ENCODE results near the gene NKAIN1.

DNA sequence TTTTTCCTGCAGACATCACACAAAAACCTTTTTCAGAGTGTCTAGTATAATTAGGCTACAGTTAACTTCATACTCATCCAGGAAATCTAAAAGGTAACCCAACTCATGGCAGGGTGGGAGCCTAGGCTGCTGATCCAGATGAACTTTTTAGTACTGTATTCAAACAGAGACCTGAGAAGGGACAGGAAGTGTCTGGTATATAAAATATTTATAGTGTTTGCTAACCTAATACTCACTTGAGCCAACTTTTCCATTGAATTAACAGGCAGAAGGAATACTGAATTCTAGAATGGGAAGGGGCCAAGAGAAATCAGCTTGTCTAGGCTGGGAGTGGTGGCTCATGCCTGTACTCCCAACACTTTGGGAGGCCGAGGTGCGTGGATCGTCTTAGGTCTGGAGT, 22.2 kb upstream of the NKAIN1 start:
- TF ChIP-seq, protein P1, sequence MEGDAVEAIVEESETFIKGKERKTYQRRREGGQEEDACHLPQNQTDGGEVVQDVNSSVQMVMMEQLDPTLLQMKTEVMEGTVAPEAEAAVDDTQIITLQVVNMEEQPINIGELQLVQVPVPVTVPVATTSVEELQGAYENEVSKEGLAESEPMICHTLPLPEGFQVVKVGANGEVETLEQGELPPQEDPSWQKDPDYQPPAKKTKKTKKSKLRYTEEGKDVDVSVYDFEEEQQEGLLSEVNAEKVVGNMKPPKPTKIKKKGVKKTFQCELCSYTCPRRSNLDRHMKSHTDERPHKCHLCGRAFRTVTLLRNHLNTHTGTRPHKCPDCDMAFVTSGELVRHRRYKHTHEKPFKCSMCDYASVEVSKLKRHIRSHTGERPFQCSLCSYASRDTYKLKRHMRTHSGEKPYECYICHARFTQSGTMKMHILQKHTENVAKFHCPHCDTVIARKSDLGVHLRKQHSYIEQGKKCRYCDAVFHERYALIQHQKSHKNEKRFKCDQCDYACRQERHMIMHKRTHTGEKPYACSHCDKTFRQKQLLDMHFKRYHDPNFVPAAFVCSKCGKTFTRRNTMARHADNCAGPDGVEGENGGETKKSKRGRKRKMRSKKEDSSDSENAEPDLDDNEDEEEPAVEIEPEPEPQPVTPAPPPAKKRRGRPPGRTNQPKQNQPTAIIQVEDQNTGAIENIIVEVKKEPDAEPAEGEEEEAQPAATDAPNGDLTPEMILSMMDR (IDR thresholded peaks at IDR 0.05), result no peak
- no peak for TF ChIP-seq POLR2A (IDR thresholded peaks at IDR 0.05)

Measured in esophagus squamous epithelium (tissue), 4 donors.